ENCODE measurements around the gene SYK.
A peak's percentile ranks its signal among the peaks of the same experiment; 100 is the strongest.
"Not testable (repeated sequence)": the region's sequence is repeated elsewhere in the genome, so short reads cannot be mapped to it uniquely, and the experiment has no call there.

Gene SYK

DNA sequence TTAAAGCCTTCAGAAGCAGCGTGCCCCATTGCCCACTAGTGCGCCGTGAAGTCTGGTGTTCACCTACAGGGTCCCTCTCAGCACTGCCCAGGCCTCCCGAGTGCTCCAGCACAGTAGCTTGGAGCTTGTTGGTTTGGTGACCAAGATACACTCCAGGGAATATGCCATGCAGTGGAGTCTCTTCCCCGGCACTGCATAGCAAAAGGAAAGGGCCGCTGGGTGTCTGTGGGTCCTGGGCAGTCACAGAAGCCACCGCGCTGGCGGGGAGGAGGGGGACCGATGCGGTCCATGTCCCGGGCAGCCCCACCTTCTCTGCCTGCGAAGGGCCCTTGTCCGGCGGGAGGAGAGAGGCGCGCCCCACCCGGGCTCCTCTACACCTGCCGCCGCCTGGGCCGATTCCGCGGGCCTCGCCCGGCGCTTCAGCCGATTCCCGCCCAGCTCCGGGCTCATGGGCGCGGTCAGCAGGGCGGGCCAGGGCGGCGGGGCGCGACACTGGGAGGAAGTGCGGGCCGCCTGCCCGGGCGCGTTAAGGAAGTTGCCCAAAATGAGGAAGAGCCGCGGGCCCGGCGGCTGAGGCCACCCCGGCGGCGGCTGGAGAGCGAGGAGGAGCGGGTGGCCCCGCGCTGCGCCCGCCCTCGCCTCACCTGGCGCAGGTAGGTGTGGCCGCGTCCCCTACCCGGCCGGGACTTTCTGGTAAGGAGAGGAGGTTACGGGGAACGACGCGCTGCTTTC, at the start of gene SYK:
Gene SYK (plus strand): TSS at position 579 of the 732 bp plus-strand sequence. CDS start 42,080 bp downstream, outside the sequence.
- DNase-seq: no peak

DNA sequence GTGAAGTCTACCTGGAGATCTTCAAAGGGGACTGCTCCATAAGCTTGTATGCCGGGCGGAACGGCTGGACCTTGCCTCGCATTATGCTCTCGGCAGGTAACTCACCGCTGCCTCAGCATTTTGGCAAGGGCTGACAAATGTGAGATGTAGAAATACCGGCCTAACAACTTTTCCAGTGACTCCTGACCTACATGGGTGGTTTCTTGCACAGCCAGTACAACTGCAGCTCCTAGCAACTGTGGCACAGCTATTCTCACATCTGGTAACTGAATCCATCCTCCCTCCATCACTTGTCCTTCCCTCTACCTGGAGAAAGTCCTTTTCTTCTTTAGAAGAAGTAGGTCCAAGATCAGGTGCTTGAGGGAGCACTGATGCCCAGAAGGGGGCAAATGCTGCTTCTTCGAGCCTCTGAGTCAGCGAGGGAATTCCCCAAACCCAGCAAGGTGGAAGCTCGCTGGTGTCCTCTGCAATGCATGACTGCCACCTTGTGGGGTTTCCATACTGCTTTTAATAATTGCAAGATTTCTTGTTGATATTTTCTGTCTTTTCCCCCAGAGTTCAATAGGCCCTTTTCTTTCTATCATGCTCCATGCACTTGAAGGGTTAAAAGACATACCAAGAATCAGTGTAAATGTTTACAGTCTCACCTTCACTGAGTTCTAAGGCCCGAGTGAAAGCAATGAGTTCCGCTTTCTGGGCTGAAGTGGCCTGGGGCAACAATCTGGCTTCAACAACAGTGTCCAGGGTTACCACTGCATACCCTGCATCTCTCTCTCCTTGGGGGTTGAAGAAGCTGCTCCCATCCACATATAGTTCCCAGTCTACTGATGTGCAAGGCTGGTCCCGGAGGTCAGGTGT, 45.9 kb upstream of the SYK start:
- DNase-seq: peak; percentile 5

DNA sequence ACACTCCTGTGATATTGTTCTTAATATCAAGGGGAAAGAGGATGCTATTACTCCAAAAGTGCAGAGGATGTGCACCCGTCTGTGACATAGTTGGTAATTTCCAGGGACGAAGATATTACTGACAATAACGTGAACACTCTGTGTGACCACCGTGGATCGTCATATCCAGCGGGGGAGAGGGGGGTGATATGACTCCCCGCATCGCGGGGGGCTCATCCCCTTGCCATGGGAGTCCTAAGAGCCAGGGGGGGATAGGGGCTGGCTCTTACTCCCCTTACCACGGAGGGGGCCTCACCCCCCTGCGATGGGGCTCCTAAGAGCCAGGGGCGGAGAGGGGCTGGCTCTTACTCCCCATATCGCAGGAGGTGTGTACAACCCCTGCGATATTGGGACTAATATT, 41.0 kb upstream of the SYK start:
- not testable (repeated sequence) for DNase-seq

DNA sequence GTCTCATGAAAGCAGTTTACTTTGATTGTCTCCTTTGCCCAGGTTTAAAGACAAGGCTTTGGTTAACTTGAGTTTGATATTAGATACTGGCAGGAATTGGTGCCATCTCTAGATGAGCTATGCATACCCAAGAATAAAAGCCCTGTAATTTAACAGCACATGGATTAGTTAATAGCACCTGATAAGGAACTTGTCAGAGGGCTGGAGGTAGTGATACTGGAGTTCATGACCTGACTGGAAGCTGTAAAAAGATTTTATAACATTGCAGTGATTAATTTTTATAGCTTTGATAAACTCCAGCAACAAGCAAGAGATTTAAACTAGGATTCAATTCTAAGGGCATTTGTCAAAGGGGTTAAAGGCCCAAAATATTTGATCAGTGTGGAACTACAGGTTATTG, 34.9 kb upstream of the SYK start:
- DNase-seq: no peak

DNA sequence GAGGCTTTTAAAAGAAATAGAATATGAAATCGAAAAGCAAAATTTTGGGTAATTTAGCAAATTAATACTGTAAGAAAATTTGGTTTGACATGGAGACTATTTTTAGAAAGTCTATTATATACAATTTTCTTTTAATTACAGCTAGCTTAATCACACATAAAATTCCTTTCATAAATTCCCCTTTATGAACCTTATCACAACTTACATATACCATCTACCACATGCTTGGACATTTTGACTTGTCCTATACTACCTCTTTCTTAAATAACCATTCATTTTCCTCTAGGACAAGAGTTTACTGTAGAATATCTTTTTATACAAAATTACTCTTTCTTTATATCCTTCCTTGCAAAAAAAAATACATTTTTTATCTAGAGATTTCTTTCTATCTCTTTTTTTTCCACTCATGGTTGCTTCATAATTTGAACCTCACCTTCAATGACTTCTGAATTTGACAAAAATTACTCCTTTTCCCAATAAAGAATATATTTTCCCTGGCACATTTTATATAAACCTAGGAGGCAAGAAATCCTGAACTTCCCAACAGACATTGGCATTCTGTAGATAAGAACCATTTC, 34.0 kb upstream of the SYK start:
- DNase-seq: no peak

DNA sequence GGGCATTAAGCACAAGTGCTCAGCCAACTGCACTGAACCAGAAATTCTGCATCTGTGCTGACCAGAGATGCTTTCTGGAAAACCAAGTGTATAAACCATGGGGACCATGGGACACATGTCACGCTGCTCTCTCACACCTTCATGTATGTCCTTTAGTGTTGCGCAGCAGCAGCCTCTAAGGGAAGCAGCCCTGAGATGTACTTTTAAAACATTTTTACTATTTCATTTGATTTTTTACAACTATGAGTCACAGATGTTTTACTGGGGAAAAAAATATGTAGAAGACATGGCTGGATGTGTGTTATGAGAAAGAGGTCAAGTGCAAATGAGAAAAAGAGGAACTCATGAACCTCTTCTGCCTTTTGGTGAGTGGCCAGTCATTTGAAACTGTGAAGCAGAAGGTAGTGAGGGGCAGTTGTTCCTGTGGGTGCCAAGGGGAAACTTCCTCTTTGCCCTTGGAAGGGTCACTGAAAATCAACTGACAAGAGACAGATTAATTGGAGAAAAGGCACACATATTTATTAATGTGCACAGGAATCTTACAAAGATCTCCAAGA, 31.4 kb upstream of the SYK start:
- no peak for DNase-seq

DNA sequence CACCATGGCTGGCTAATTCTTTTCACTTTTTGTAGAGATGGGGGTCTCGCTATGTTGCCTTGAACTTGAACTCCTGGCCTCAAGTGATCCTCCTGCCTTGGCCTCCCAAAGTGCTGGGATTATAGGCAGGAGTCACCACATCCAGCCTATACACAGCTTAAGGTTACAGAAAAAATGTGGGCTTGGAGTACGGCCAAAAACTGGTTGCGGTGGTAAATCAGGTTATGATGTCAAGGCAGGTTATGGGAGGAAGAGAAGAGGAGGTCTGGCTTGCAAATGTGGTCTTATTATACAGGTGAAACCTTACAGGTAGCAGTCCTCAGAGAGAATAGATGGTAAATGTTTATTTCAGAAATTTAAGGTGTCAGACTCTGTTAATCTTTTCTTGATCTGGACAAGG, 30.7 kb upstream of the SYK start:
- DNase-seq: no peak

DNA sequence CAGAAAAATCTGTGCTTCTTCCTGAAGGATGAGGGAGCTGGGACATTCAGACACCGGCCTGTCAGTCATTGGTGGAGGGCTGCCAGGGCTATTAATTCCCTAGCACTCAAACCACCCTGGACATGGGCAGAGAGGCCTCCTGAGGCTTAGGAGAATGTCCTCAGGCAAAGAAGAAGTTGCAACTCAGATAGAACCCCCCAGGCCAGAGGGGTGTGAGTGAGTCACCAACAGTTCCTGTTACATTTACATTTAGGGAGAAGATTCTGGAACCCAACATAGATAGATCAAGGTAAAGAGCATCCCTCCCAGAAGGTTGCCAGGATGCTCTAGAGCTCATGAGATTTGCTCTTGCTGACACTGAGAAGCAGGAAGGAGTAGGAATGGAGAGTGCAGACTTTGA, 29.2 kb upstream of the SYK start:
- no peak for DNase-seq

DNA sequence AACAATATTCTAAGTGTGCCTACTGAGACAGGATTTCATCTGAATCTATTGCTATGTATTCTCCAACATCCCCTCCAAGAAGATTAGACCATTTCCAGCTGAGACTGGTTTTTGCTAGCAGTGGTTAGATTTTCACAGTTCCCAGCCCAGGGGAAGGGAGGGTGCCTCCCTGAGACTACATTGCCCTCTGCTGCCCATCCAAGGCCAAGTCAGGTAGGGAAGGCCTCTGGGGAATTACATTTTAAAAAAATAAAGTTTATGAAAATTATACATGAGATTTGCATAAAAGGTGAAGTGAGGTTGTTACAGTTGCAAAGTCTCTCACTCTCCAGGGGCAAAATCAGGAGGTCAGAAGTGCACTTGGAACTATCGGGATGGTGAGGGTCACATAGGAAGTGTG, 28.0 kb upstream of the SYK start:
- DNase-seq: no peak

DNA sequence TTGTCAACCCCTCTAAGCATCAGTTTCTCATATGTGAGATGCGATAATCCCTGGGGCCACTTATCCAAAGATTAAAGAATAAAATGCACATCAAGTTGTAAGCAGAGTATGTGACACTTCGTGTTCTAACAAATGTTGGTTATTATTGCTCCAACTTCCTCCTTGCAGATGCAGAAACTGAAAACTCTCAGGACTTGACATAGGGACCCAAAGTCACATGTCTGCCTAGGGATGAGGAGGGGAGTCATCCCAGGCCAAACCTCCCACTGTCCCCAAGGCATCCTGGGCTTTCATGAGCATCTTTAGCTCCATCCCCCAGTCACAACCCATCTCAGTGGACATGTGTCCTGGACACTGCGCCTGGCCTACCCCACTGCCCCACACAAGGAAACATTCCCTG, 27.5 kb upstream of the SYK start:
- DNase-seq: no peak

DNA sequence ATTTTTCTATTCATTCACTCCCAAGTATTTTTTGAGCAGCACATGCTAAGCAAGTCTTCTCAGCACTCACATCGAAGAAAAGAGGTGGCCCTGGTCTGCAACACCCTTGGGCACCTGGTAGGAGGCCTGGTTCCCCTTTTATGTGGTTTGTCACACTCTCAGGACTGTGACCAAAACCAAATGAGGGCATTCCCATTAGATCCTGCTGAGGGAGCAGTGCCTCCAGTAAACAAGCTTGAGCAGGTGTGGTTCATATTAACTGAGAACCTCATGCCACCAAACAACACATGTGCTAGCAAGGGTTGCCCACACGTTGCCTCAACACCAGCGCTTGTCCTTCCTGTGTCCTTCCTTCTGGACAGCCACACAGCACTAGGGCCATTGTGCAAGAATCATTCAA, 26.9 kb upstream of the SYK start:
- peak; percentile 19 for DNase-seq

DNA sequence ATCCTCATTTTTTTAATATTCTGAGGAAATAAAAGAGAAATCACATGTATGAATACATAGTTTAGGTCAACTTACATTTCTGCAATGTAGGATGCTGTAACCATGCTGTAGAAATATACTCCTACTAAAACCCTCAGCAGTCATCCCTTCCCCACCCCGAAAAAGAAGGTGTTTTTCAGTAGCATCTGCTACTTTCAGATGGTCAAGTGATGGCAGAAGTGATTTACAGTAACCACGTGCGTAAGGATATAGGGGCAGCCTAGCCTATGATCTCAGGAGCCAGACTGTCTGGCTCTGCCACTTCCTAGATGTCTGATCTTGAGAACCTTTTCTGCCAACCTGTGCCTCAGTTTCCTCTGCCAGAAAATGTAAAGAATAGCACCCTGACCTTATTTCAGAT, 26.0 kb upstream of the SYK start:
- no peak for DNase-seq

DNA sequence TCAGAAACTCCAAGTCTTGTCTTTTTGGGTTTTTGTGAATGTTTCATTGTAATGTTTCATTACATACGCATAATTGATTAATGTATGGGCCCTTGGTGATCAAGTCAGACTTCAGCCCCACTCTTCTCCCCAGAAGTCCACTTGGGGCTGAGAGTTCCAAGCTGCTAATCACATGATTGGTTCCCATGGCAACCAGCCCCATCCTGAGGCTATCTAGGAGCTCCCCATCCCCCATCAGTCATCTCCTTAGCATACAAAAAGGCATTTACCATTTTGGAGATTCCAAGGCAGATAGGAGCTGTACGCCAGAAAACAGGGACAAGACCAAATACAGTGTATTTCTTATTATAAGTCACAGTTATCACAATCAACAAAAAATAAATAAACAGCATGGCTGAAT, 22.9 kb upstream of the SYK start:
- DNase-seq: no peak

DNA sequence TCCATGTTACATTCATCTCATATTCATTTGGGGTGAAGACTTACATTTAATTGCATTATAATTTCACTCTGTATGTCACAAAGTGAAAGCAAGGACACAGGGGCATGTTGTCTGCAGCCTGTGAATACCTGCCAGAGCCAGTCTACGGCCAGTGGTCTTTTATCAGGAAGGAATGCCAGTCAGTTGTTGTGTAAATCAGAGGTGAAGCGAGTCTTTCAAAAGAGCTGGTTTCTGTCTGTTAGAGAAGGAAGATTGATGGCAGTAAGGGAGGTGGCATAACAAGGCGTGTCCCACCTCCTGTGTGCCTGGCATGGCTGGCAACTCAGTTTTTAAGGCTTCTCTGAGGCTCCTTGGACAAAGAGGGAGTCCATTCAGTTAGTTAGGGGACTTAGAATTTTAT, 18.1 kb upstream of the SYK start:
- no peak for DNase-seq

DNA sequence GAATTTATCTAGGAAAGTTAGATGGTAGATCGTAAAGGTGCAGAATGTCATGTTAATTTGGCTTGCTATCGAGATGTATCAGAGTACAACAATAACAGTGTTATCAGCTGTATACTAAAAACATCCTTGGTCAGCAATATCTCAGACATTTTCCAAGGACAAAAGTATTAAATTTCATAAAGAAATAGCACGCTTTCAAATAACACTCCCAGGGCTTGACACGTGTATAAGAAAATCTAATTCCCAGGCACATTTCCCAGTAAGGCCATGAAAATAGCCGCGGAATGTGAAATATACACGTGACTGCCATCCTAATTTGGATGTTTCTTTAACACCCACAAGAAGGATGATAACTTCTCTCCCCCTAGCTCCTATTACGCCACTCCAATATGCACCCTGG, 17.7 kb upstream of the SYK start:
- DNase-seq: no peak

DNA sequence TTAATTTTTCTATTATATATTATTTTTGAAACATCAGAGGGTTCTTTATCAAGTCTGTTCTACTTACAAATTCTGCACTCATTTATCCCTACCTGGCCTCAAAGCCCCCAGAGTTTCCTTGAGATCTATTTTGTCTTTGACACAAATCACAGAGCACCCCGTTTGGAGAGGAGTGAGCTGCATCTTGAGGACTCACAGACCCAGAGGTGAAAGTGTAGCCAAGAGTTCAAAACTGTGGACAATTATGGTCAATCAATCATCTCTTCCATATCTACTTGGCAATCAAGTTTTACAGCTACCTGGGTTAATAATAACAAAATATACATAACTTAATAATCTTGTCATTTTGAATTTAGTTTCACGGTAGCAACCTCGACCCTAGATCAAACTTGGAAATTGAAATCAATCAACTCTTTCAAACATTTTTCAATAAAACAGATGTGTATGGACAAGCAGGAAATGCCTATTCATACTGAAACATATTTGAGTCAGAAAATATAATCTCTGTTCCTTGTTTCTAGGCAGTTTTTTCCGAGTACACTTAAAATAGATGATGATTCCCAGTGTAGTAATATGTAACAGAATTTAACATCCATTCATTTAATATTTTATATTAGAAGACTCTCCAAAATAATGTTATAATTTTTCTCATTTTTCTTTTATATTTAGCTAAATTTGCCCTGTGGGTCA, 13.7 kb upstream of the SYK start:
- DNase-seq: no peak

DNA sequence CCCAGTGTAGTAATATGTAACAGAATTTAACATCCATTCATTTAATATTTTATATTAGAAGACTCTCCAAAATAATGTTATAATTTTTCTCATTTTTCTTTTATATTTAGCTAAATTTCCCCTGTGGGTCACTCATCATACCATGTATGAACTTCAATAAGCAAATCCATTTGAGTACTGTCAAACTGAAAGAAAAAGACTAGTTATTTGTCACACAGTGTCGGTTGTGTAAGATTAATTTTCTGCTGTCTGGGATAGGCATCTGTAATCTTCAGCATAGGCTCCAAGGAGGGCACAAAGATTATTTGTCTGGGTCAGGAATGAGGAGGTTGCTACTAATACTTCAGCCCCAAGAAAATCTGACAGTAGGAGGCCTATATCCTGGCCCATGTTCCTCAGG, 13.1 kb upstream of the SYK start:
- not testable (repeated sequence) for DNase-seq

DNA sequence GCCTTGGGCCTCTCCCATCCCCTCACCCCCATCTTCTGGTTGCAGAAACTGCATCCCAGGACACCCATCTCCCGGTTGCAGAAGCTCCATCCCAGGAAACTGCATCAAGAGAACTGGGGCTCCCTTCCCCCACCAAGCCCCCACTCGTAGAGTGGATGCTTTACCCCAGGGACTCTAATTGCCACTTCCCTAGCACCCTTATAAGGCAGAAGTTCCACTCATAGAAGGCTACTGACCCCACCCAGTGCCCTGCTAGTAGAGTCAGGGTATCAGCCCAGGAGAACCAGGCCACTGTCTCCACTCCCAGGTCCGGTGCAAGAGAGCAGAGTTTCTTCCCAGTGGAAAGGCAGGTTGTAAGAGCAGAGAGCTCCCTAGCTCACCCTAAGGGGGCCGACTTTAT, 12.2 kb upstream of the SYK start:
- no peak for DNase-seq

DNA sequence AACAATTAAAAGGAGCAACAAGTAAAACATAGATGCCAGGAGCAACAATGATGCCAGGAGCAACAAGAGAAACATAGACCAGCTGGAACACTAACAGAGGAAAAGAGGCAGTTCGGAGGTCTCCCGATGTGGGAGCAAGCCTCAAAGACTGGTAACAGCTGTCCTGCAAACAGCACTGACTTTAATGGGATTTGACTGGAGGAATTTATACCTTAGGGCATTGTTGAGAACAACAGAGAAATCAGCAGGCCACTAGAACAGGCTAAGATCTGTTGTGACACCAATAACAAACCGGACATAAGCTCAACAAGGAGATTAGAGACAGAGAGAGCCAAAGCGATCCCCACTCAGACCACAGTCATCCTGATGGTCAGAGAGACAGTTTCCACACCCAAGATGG, 11.8 kb upstream of the SYK start:
- no peak for DNase-seq

DNA sequence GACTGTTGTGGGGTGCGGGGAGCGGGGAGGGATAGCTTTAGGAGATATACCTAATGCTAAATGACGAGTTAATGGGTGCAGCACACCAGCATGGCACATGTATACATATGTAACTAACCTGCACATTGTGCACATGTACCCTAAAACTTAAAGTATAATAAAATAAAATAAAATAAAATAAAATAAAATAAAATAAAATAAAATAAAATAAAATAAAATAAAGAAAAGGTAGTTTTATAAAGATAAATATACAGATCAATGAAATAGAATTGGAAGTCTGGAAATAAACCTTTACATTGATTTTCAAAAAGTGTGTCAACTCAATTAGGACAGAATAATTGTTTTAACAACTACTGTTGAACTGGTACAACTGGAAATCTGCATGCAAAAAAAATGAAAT, 8.6 kb upstream of the SYK start:
- not testable (repeated sequence) for DNase-seq

DNA sequence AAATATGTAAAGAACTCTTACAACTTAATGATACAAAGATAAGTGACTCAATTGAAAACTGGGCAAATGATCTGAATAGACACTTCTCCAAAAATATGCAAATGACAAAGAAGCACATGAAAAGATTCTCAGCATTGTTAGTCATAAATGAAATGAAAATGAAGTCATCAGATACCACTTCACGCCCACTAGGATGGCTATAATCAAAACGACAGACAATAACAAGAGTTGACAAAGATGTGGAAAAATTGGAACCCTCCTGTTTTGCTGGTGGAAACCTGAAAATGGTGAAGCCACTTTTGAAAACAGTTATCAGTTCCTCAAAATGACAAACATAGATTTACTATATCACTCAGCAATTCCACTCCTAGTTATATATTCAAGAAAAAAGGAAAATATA, 7.9 kb upstream of the SYK start:
- DNase-seq: no peak

DNA sequence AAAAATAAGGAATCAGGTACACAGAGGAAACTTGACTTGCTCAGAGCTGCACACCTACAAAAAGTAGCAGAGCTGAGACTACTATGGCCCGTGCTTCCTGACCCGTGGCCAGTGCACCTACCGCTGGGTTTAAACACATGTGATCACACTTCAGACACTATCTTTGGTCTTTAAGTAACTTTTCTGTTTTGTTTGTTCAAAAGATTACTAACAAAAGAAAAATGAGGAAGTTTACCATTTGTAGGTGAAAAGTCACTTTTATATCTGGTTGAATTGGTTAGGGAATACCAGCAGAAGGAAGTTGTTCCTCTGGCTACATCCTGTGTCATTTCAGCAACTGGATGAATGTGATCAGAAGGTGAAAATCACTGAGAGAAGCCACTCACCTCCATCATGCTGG, 6.5 kb upstream of the SYK start:
- no peak for DNase-seq

DNA sequence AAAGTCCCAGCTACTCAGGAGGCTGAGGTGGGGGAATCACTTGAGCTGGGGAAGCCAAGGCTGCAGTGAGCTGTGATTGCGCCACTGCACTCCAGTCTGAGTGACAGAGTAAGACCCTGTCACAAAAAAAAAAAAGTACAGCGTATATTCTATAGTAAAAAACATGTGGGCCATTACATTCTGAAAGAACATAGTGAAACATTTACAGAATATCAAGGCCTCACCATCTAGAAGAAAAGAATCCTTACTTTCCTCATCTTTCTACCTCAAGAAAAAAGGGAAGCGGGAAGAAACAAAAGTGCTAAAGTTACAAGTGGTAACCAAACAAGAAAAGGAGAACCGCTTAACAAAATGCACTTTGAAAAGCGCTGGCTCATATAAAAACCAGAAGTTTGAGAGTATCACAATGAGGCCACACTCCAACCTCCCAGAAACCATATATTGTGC, 5.7 kb upstream of the SYK start:
- no peak for DNase-seq

Measured in NCI-H2107 (cell line).